HG02943 (cell line): ENCODE data around the gene OR52B4.
"Not testable (repeated sequence)": the region's sequence is repeated elsewhere in the genome, so short reads cannot be mapped to it uniquely, and the experiment has no call there.

ENCODE experiments used
- ATAC-seq: cut with Tn5 transposase; IDR thresholded peaks from one replicate; pipeline ENCODE4 v1.9.1; 2021; ENCODE audit warnings: mild to moderate bottlenecking, low read depth, moderate library complexity; ENCODE audit not compliant: unreplicated experiment

Gene OR52B4

DNA sequence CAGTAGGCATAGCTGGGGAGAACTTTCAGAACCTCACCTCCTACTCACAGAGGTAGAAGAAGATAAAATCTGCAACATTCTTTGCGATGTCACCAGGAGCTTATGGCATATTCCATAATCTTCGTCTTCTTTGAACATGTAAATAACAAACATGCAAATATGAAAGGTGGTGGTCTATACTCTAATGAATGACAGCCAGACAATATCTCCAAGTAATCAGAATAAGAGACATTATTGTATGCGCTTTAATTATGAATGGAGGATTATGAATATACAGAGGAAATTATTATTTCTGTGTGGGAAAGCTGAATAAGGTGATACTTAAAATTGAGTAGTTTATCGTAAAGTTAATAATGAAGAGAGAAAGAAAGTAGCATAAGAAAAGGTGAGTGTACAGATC lies at the start of gene OR52B4:
OR52B4 (minus strand) TSS at position 101 of the 400 bp plus-strand sequence; CDS start at position 10, 91 bp downstream.
- no peak for ATAC-seq

DNA sequence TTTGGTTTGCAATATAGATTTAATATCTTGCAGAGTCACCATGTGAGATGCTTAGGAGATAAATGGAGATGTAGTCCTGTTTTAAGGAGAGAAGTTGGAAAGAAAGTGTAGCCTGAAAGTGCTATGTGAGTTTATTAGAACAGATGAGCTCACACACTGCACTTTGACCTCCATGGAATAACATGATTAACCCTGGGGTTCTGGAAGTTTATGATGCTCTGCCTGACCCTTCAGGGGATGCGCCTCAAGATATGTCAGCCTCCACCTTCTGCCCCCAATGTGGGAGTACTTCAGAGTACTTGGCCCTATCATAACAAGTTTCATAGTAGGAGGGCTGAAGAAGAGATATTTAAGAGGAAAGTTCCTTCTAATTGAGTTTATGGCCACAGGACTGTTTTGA lies 48.6 kb upstream of the OR52B4 start:
- no peak for ATAC-seq

- no peak for ATAC-seq
Observed at GRCh38 chr11:4416306-4416705, 48.1 kb upstream of the OR52B4 start.

DNA sequence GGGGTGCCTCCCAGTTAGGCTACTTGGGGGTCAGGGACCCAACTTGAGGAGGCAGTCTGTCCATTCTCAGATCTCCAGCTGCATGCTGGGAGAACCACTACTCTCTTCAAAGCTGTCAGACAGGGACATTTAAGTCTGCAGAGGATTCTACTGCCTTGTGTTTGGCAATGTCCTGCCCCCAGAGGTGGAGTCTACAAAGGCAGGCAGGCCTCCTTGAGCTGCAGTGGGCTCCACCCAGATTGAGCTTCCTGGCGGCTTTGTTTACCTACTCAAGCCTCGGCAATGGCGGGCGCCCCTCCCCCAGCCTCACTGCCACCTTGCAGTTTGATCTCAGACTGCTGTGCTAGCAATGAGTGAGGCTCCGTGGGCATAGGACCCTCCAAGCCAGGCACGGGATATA lies 38.0 kb upstream of the OR52B4 start:
- ATAC-seq: not testable (repeated sequence)

DNA sequence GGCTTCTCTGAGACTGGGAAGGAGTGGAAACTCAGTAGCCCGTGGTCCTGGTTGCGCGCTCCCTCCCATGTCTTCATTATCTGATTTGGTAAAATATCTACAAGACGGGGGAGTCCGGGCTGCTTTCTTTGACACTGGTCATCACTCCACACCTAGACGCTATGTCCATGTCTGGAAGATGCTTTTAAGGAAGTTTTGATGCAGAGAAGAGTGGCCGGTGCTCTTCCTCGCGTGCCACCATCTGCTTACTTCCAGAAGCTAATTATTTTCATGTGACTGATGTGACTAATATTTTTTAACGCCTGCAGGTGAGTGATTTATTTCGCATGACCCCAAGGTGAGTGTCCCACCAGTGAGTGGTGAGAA lies 25.7 kb upstream of the OR52B4 start:
- ATAC-seq: peak; percentile 15

GRCh38 chr11:4393209-4393857 lies 25.1 kb upstream of the OR52B4 start, which contains the start of gene TRIM21:
Gene TRIM21 (minus strand): TSS chr11:4393702. CDS start chr11:4390409, 3,293 bp downstream.
- ATAC-seq: peak; percentile 99

GRCh38 chr11:4388221-4388620 lies 20.0 kb upstream of the OR52B4 start:
- ATAC-seq: no peak

DNA sequence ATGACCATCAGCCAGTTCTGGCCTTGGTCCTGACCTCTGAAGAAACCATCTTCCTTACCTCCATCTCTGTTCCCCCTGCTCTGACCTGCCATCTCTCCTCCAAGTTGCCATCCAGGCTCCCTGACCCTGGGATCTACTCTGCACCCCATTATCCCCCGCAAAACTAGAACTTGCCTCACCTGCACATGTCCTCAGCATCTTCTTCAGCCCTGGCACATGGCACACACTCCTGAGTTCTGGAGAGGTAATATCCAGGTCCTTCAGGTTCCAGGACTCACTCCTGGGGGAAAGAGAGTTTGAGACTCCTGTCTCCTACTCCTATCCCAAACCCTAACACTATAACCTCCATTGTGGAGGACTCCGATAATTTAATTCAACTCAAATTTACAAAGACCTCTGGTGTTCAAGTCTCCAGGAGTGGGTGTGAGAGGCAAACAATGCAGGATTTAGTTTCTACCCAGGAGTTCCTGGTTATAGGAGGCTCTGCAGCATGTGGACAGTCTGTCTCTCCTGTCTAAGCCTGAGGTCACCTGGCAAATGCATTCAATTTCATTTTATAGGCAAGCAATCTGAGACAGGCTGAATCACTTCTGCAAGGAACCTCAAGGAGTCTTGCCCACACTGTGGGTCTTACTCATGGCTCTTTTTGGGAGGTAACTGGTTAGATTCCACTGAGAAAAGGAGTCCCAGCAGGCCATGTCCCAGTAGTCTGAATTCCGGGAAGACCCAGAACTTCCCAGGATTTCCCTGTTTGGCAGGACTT lies 18.0 kb upstream of the OR52B4 start:
- no peak for ATAC-seq

DNA sequence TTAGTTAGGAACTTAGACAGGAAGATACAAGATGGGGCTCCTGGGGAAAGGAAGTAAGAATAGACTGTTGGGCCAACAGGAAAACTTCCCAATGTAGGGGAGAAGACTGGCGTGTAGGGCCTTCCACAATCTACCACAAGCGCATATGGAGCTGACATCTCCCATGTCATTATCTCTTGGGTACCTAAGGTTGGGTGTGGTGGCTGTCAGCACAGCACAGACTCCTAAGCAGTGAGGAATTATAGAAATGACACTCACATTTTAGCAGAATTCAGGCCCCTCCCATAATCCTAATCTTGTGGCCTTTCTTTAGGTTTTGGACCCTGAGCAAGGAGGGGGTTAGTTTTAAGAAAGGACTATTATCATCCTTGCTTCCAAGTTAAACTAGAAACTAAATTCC lies 13.7 kb upstream of the OR52B4 start:
- ATAC-seq: no peak

DNA sequence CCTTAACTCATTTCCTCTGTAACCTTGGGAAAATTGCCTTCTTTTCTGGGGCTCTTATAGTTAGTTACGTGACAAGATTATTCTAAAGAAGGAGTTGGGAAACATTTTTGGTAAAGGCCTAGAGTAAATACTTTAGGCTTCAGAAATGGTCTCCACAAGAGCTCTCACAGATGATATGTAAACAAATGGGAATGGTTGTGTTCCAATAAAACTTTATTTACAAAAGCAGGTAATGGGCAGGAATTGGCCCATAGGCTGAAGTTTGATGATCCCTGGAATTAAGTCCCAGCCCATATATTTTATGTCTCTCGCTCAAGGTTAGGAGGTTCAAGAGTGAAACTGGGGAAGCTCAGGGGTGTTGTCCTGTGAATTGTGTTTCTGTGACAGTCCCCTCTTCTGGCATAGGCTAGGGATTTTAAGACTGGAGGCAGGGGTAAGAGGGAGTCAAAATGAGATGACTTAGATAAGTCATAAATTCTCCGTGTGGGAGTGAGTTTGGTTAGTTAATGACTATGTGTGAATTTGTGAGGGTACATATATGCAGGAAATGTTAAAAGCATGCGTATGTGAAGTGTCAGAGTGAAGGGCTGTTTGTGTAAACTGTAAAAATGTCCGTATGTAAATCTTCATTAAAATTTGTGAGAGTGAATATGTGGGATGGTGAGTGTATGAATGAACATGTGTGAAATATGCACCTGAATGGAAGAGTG lies 7.4 kb upstream of the OR52B4 start:
- no peak for ATAC-seq

GRCh38 chr11:4370166-4370565 lies 2.0 kb upstream of the OR52B4 start:
- ATAC-seq: no peak

GRCh38 chr11:4348142-4348541 lies 20.0 kb downstream of the OR52B4 start:
- not testable (repeated sequence) for ATAC-seq

DNA sequence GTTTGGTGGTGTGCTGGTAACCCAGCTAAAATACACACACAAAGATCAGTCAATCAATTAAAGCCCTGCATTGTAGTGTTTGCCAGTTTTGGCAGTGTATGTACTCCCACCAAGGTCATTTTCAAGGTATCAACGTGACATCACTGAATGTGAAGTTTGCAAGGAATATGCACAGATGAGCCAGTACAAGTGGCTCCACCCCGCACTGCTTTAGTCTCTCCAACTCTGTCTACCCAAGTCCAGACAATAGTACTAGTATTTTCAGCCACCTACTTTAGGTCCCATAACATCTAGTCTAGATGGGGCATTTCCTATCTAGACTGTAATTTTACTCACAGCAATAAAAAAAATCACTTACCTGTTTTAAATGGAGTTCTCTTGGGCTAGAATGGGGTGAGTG lies 22.8 kb downstream of the OR52B4 start:
- not testable (repeated sequence) for ATAC-seq

GRCh38 chr11:4334356-4334755 lies 33.8 kb downstream of the OR52B4 start:
- ATAC-seq: not testable (repeated sequence)
